ENCODE measurements around the gene KEAP1.
"Not testable (repeated sequence)": the region's sequence is repeated elsewhere in the genome, so short reads cannot be mapped to it uniquely, and the experiment has no call there.

The KEAP1 gene

DNA sequence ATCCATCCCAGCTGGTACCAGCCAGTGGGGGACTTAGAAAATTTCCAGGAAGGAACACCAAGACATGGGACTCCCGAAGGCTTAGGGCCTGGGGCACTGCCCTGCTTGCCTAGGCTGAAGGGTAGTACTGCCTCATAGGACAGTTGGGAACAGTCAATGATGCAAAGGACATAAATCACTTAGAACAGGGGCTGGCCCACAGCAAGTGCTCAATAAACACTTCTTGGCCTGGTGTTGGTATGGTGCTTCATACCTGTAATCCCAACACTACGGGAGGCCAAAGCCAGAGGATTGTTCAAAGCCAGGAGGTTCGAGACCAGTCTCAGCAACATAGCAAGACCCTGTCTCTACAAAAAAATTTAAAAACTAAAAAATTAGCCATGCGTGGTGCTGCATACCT lies 5.8 kb downstream of the KEAP1 start:
- DNase-seq (ENCODE audit: low spot score) = no peak

- DNase-seq (ENCODE audit: low spot score) = no peak
These were observed 11.6 kb downstream of the KEAP1 start for GRCh38 chr19:10491472-10492047.

DNA sequence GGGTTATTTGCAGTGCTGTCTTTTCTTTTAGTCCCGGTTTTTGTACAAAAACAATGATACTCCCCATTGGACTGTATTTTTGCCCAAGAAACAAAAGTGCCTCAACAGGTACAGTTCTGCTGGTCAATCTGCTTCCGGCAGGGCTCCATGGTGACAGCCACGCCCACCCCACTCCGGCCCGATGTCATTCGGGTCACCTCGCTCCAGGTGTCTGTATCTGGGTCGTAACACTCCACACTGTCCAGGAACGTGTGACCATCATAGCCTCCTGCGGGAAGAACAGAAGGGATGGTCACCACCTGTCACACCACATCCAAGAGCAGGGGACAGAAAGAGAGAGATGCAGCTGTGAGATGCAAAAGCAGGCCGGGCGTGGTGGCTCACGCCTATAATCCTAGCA lies 16.6 kb downstream of the KEAP1 start:
- DNase-seq (ENCODE audit: low spot score) = no peak

GRCh38 chr19:10478903-10479384 lies 24.2 kb downstream of the KEAP1 start:
- DNase-seq (ENCODE audit: low spot score) = no peak

DNA sequence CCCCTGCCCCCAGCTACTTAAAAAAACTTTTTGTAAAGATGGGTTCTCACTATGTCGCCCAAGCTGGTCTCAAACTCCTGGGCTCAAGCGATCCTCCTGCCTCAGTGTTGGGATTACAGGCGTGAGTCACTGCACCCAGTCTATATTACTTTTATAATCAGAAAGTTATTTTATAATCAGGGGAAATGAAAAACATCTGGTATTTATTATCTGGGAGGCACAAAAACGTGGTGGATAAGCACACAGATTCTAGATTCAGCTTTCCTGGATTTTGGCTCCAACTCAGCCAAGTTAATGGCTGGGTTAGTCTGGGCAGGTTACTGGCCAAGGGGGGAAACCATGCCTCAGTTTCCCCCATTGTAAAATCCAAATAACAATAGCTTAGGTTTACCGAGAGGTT lies 24.7 kb downstream of the KEAP1 start:
- no peak for DNase-seq (ENCODE audit: low spot score)

DNA sequence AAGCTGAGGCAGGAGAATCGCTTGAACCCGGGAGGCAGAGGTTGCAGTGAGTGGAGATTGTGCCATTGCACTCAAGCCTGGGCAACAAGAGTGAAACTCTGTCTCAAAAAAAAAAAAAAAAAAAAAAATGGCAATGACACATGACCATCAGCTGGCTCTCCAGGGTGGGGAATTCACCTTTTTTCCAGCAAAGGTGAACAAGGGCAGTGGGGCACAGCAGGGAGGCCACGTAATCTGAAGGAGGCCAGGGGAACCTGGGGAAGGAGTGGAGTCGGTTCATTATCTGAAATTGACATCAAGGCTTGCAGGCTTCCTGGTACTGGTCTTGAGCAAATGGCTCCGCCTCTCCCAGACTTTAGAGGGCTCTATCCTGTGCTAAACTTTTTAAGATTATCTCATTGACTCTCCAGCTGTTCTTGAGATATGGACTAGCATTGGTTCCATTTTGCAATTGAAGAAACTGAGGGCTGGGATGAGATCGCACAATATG lies 28.1 kb downstream of the KEAP1 start:
- no peak for DNase-seq (ENCODE audit: low spot score)

DNA sequence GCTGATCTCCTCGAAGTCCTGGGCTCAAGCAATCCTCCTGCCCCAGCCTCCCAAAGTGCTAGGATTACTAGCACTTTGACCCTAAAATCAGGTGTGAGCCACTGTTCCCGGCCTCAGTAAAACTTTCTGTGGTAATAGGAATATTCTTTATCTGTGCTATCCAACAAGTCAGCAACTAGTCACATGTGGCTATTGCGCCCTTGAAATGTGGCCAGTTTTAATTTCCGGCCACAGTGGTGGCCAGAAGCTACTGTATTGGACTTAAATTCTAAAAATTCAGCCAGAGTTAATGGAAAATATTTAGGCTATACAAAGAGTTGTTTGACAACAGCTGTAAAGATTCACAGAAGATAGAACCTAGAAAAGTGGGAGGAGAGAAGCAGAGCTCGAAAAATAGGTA lies 30.0 kb downstream of the KEAP1 start:
- DNase-seq (ENCODE audit: low spot score) = no peak

GRCh38 chr19:10471909-10472308 lies 31.2 kb downstream of the KEAP1 start:
- peak; percentile 62 for DNase-seq (ENCODE audit: low spot score)

DNA sequence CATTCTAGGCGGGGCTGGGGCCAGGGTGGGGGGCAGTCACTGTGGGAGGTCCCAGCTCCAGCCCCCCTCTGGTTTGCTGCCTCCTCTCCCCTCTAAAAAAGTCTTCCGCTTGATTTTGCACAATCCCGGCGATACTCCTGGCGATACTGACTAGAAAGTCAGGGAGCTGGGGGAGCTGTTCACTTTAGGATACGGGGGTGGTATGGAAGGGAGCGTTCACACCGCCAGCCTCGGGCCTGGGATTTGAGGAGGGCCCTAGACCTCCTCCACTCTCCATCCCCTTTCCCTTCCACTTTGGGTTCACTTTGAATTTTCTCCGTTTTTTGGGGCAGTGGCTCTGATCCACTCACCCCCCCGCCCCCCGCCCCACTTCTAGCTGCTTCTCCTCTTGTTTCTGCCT lies 35.0 kb downstream of the KEAP1 start:
- DNase-seq (ENCODE audit: low spot score) = no peak

DNA sequence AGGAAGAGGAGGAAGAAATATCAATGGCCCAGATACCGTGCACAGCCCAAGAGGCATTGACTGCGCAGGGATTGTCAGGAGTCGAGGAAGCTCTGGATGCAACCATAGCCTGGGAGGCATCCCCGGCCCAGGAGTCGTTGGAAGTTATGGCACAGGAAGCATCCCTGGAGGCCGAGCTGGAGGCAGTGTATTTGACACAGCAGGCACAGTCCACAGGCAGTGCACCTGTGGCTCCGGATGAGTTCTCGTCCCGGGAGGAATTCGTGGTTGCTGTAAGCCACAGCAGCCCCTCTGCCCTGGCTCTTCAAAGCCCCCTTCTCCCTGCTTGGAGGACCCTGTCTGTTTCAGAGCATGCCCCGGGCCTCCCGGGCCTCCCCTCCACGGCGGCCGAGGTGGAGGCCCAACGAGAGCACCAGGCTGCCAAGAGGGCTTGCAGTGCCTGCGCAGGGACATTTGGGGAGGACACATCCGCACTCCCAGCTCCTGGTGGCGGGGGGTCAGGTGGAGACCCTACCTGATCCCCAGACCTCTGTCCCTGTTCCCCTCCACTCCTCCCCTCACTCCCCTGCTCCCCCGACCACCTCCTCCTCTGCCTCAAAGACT lies 36.0 kb downstream of the KEAP1 start:
- DNase-seq (ENCODE audit: low spot score) = no peak

GRCh38 chr19:10464456-10464855 lies 38.7 kb downstream of the KEAP1 start:
- no peak for DNase-seq (ENCODE audit: low spot score)

- no peak for DNase-seq (ENCODE audit: low spot score)
These were observed 40.6 kb downstream of the KEAP1 start for GRCh38 chr19:10462557-10462956.

DNA sequence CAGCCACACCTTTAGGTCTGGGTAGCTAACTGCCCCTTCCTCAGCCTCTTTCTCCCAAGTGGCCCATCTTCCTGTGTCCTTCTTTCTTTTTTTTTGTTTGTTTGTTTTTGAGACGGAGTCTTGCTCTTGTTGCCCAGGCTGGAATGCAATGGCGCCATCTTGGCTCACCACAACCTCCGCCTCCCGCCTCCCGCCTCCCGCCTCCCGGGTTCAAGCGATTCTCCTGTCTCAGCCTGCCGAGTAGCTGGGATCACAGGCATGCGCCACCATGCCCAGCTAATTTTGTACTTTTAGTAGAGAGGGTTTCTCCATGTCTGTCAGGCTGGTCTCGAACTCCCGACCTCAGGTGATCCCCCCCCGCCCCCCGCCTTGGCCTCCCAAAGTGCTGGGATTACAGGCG lies 41.1 kb downstream of the KEAP1 start:
- not testable (repeated sequence) for DNase-seq (ENCODE audit: low spot score)

DNA sequence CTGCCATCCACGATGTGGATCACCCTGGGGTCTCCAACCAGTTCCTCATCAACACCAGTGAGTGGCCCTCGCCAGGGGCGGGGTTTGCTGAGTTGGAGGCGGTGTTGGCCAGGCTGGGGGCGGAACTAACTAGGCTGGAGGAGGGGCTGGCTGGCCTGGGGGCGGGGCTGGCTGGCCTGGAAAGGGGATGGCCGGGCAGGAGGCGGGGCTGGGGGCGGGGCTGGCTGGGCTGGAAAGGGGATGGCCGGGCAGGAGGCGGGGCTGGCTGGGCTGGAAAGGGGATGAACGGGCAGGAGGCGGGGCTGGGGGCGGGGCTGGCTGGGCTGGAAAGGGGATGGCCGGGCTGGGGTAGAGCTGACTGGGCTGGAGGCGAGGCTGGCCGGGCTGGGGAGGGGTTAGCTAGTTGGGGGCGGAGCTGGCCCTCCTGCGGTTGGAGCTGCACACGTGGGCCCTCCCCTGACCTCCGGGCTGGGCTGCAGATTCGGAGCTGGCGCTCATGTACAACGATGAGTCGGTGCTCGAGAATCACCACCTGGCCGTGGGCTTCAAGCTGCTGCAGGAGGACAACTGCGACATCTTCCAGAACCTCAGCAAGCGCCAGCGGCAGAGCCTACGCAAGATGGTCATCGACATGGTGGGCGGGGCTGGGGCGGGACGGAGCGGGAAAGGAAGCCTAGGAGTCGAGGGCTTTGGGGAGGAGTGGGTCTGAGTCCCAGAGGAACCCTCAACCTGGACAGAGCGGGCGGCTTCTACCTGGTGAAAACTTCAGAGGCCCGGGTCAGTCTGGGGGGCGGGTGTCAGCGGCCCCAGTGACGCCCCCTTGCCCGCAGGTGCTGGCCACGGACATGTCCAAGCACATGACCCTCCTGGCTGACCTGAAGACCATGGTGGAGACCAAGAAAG lies 41.9 kb downstream of the KEAP1 start:
- peak; percentile 91 for DNase-seq (ENCODE audit: low spot score)

GRCh38 chr19:10460714-10461046 lies 42.5 kb downstream of the KEAP1 start:
- DNase-seq (ENCODE audit: low spot score) = no peak

DNA sequence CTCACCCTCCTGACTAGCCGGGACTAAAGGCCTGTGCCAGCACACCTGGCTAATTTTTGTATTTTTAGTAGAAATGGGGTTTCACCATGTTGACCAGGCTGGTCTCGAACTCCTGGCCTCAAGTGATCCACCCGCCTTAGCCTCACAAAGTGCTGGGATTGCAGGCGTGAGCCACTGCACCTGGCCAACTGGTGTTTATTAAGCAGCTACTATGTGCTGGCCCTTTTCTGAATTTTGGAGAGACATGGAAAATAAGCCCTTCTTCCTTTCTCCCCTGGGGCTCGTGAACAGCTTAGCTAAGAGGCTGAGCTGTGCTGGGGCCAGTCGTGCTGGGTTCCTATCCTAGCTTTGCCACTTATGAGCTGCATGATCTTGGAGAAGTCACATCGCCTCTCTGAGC lies 44.4 kb downstream of the KEAP1 start:
- DNase-seq (ENCODE audit: low spot score) = not testable (repeated sequence)

GRCh38 chr19:10454267-10454666 lies 48.9 kb downstream of the KEAP1 start:
- no peak for DNase-seq (ENCODE audit: low spot score)

DNA sequence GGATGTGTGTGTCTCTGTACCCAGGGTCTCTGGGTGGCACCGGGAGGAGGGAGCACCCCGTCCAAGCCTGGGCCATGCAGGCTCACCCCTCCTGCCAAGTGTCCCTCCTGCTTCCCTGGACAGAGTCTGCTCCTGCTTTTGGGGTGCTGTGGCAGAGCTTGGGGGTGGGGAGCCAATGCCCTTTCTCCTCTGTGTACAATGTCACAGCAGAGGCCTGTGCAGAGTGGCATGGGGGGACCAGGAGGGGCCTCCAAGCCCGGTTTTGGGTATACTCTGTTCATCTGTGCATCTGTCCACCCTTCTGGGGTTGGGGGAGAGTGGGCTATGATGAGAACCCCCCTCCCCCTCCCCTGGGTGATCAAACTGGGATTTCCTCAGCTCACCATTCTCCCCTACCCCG lies 49.3 kb downstream of the KEAP1 start:
- no peak for DNase-seq (ENCODE audit: low spot score)

GRCh38 chr19:10452726-10453618 lies 50.2 kb downstream of the KEAP1 start:
- DNase-seq (ENCODE audit: low spot score) = no peak

DNA sequence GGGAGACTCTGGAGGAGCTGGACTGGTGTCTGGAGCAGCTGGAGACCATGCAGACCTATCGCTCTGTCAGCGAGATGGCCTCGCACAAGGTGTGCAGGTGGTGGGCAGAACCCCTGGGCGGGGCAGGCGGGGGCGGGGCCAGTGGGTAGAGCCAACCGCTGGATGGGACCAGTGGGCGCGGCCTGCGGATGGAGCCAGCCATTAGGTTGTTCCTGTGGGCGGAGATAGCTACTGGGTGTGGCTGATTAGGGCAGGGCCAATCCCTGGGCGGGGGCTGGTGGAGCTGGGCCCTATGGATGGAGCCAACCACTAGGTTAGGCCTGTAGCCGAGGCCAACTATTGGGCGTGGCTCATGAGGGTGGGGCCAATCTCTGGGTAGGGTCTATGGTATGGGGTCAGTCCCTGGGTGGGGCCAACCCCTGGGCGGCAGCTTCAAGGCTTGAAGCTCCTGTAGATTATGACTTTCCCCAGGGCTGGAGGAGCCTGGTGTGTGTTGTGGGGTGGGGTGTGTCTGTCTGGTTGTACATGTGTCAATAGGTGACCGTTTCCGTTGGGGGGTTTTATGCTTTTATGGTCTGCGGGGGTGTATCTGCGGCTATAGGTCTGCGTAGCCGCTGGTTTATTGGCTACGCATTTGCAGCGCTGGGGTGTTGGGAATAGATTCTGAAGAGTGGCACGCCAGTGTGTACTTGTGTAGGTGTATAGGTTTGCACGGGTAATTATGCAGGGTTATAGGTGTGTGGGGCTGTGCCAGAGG lies 52.1 kb downstream of the KEAP1 start:
- DNase-seq (ENCODE audit: low spot score) = no peak

- no peak for DNase-seq (ENCODE audit: low spot score)
These were observed 52.8 kb downstream of the KEAP1 start for GRCh38 chr19:10450191-10450852.

Data from RKO (cell line).